ENCODE measurements around the gene CAVIN3. TPM values are rescaled to one million over a fixed set of nuclear protein-coding genes. Genes with fewer than 3 reads are reported as not detected.

CAVIN3 gene
- total RNA-seq, 4 donors from 2014 or later, result 8.2 to 124 (median 31.0) TPM

GRCh38 chr11:6305297-6305696 lies 15.0 kb downstream of the CAVIN3 start:
- Histone ChIP-seq H3K27me3 (peaks cover 14% of the 10 kb centered on the region), H3K4me1 (no peaks in the 10 kb centered on the region), H3K27ac (no peak overlapping the region), H3K4me3 (no peak overlapping the region), H3K36me3 (no peaks in the 10 kb centered on the region), H3K9me3 (no peaks in the 10 kb centered on the region)
- 70 to 80% methylated on average over 4 of the region's 4 CpGs for WGBS, 2 donors (ENCODE audit: low coverage in 1 of 2)
- in situ Hi-C loops (cut with MboI; ENCODE audit: low pct_ligation_motif_present in 1 of 4, low pct_unique_long_range_greater_than_20kb in 1 of 4, low sequenced_read_pairs in 3 of 4) (loop anchor here in 1 of 4 donors (25.0 kb wide), 1 partner anchor 268 kb away; the partner anchor contains the start of gene OR56A1), intact Hi-C loops (cut with DNase I; ENCODE audit: low total_unique reads) (no loop called here)
- no peak for DNase-seq
- TF ChIP-seq POLR2AphosphoS5 (IDR thresholded peaks at IDR 0.05) (no peak), CTCF (IDR thresholded peaks at IDR 0.05) (no peak), POLR2A (IDR thresholded peaks at IDR 0.05) (no peak), EP300 (IDR thresholded peaks at IDR 0.05; ENCODE audit: low read depth) (no peak)

- no peak for TF ChIP-seq POLR2AphosphoS5 (IDR thresholded peaks at IDR 0.05)
- TF ChIP-seq POLR2A (IDR thresholded peaks at IDR 0.05), result no peak
- in situ Hi-C loops (cut with MboI; ENCODE audit: low pct_ligation_motif_present in 1 of 4, low pct_unique_long_range_greater_than_20kb in 1 of 4, low sequenced_read_pairs in 3 of 4), result loop anchor here in 1 of 4 donors (25.0 kb wide), 1 partner anchor 266 kb away; the partner anchor contains the start of gene OR56A1
Measured at GRCh38 chr11:6303661-6304060, 16.6 kb downstream of the CAVIN3 start.

GRCh38 chr11:6301096-6301495 lies 19.2 kb downstream of the CAVIN3 start:
- Histone ChIP-seq H3K9me3 (no peaks in the 10 kb centered on the region), H3K36me3 (no peaks in the 10 kb centered on the region), H3K27me3 (peaks cover 3% of the 10 kb centered on the region), H3K4me1 (no peaks in the 10 kb centered on the region), H3K4me3 (no peak overlapping the region), H3K27ac (no peak overlapping the region)
- DNase-seq, result no peak
- TF ChIP-seq CTCF (IDR thresholded peaks at IDR 0.05) (no peak), POLR2A (IDR thresholded peaks at IDR 0.05) (no peak), POLR2AphosphoS5 (IDR thresholded peaks at IDR 0.05) (no peak), EP300 (IDR thresholded peaks at IDR 0.05; ENCODE audit: low read depth) (no peak)
- WGBS, 2 donors (ENCODE audit: low coverage in 1 of 2), result 96 to 100% methylated on average over 2 of the region's 2 CpGs
- in situ Hi-C loops (cut with MboI; ENCODE audit: low pct_ligation_motif_present in 1 of 4, low pct_unique_long_range_greater_than_20kb in 1 of 4, low sequenced_read_pairs in 3 of 4) (loop anchor here in 1 of 4 donors (25.0 kb wide), 1 partner anchor 264 kb away; the partner anchor contains the start of gene OR56A1), intact Hi-C loops (cut with DNase I; ENCODE audit: low total_unique reads) (no loop called here)

More at GRCh38 chr11:6303661-6304060, 16.6 kb downstream of the CAVIN3 start:
- Histone ChIP-seq H3K9me3 (no peaks in the 10 kb centered on the region), H3K27ac (no peak overlapping the region), H3K36me3 (no peaks in the 10 kb centered on the region), H3K27me3 (peaks cover 10% of the 10 kb centered on the region), H3K4me3 (no peak overlapping the region), H3K4me1 (no peaks in the 10 kb centered on the region)
- DNase-seq, result no peak
- WGBS, 2 donors (ENCODE audit: low coverage in 1 of 2), result 87 to 92% methylated on average over 2 to 6 of the region's 6 CpGs
- intact Hi-C loops (cut with DNase I; ENCODE audit: low total_unique reads), result no loop called here

GRCh38 chr11:6300325-6300724 lies 20.0 kb downstream of the CAVIN3 start:
- in situ Hi-C loops (cut with MboI; ENCODE audit: low pct_ligation_motif_present in 1 of 4, low pct_unique_long_range_greater_than_20kb in 1 of 4, low sequenced_read_pairs in 3 of 4), result loop anchor here in 1 of 4 donors (25.0 kb wide), 1 partner anchor 263 kb away; the partner anchor contains the start of gene OR56A1
- no peak overlapping the region for H3K4me3 ChIP-seq
- H3K27me3 ChIP-seq, result peaks cover 3% of the 10 kb centered on the region
- H3K9me3 ChIP-seq, result no peaks in the 10 kb centered on the region
- TF ChIP-seq POLR2A (IDR thresholded peaks at IDR 0.05) (no peak), CTCF (IDR thresholded peaks at IDR 0.05) (no peak), EP300 (IDR thresholded peaks at IDR 0.05; ENCODE audit: low read depth) (no peak), POLR2AphosphoS5 (IDR thresholded peaks at IDR 0.05) (no peak)
- no peaks in the 10 kb centered on the region for H3K36me3 ChIP-seq
- 63 to 72% methylated on average over 2 to 3 of the region's 3 CpGs for WGBS, 2 donors (ENCODE audit: low coverage in 1 of 2)
- no peak for DNase-seq
- H3K4me1 ChIP-seq, result no peaks in the 10 kb centered on the region
- H3K27ac ChIP-seq, result no peak overlapping the region
- intact Hi-C loops (cut with DNase I; ENCODE audit: low total_unique reads), result no loop called here

GRCh38 chr11:6298605-6299004 lies 21.7 kb downstream of the CAVIN3 start:
- H3K27ac ChIP-seq, result no peak overlapping the region
- H3K36me3 ChIP-seq, result no peaks in the 10 kb centered on the region
- H3K4me1 ChIP-seq, result no peaks in the 10 kb centered on the region
- no peak for TF ChIP-seq POLR2AphosphoS5 (IDR thresholded peaks at IDR 0.05)
- peak; percentile 28 to 53 (median 49) for TF ChIP-seq CTCF (IDR thresholded peaks at IDR 0.05)
- intact Hi-C loops (cut with DNase I; ENCODE audit: low total_unique reads) (no loop called here), in situ Hi-C loops (cut with MboI; ENCODE audit: low pct_ligation_motif_present in 1 of 4, low pct_unique_long_range_greater_than_20kb in 1 of 4, low sequenced_read_pairs in 3 of 4) (no loop called here)
- WGBS, 2 donors (ENCODE audit: low coverage in 1 of 2), result 56% methylated on average over 3 of the region's 4 CpGs; no CpG with 5 or more reads in 1 of the 2 donors
- no peaks in the 10 kb centered on the region for H3K9me3 ChIP-seq
- H3K4me3 ChIP-seq, result no peak overlapping the region
- H3K27me3 ChIP-seq, result no peaks in the 10 kb centered on the region
- peak; percentile 29 for DNase-seq
